Liver (tissue), 9 donors: ENCODE results near the gene GRAMD4. TPM values are rescaled to one million over a fixed set of nuclear protein-coding genes. Genes with fewer than 3 reads are reported as not detected.

Source experiments
- DNase-seq: peaks from one replicate; pipeline ENCODE4 v3.0.0-alpha.2; 2017; ENCODE audit warnings: low spot score
- H3K27ac ChIP-seq, 2 donors: one replicate each; pipeline ENCODE4 v1.7.0; 2013; ENCODE audit warnings: inconsistent platforms in 2 of 2, low read length in 2 of 2, control low read depth in 1 of 2, low read depth in 1 of 2, mild to moderate bottlenecking in 1 of 2
- H3K27me3 ChIP-seq, 4 donors: one replicate each; pipeline versions ENCODE4 v1.6.1 to v1.7.0; 2013; ENCODE audit warnings: low read length in 3 of 4, inconsistent platforms in 1 of 4, mild to moderate bottlenecking in 1 of 4, moderate library complexity in 1 of 4; ENCODE audit not compliant: control insufficient read depth in 4 of 4, insufficient read depth in 4 of 4
- H3K36me3 ChIP-seq, 4 donors: one replicate each; pipeline versions ENCODE4 v1.6.1 to v1.7.0; 2013; ENCODE audit warnings: low read length in 3 of 4, mild to moderate bottlenecking in 3 of 4, low read depth in 1 of 4, moderate library complexity in 1 of 4; ENCODE audit not compliant: control insufficient read depth in 4 of 4, insufficient read depth in 3 of 4
- H3K4me1 ChIP-seq, 4 donors: one replicate each; pipeline versions ENCODE4 v1.6.1 to v1.7.0; 2013; ENCODE audit warnings: low read length in 3 of 4, mild to moderate bottlenecking in 3 of 4, moderate library complexity in 1 of 4; ENCODE audit not compliant: control insufficient read depth in 4 of 4, insufficient read depth in 4 of 4
- H3K4me3 ChIP-seq, 3 donors: one replicate each; pipeline versions ENCODE4 v1.6.1 to v1.7.0; 2013; ENCODE audit warnings: low read length in 3 of 3, control low read depth in 1 of 3, low read depth in 1 of 3, mild to moderate bottlenecking in 1 of 3
- H3K9ac ChIP-seq, 2 donors: one replicate each; pipeline ENCODE4 v1.7.0; 2013; ENCODE audit warnings: low read length in 2 of 2, mild to moderate bottlenecking in 2 of 2, moderate library complexity in 2 of 2, control low read depth in 1 of 2, low read depth in 1 of 2
- H3K9me3 ChIP-seq, 4 donors: one replicate each; pipeline versions ENCODE4 v1.6.1 to v1.7.0; 2013; ENCODE audit warnings: low read length in 3 of 4; ENCODE audit not compliant: control insufficient read depth in 4 of 4
- ATF3 ChIP-seq: IDR thresholded peaks from 2 replicates; pipeline ENCODE4 v1.6.1; 2016; ENCODE audit warnings: antibody characterized with exemption
- CTCF ChIP-seq: fragments of 150-350 bp; IDR thresholded peaks from 2 replicates; pipeline ENCODE4 v1.5.1; 2017; ENCODE audit warnings: improper control_type of control experiment, low read depth, low read length; ENCODE audit not compliant: missing input control
- EGR1 ChIP-seq, 2 donors: IDR thresholded peaks; 2 replicates each; pipeline ENCODE4 v1.6.1; 2016 to 2018; ENCODE audit warnings: antibody characterized with exemption in 2 of 2, low read depth in 2 of 2
- FOXA1 ChIP-seq: IDR thresholded peaks from 2 replicates; pipeline ENCODE4 v1.6.1; 2016; ENCODE audit warnings: antibody characterized with exemption
- FOXA2 ChIP-seq: IDR thresholded peaks from 2 replicates; pipeline ENCODE4 v1.6.1; 2016; ENCODE audit warnings: antibody characterized with exemption
- GABPA ChIP-seq, 2 donors: IDR thresholded peaks in 1 of 2; conservative IDR thresholded peaks in 1 of 2; 2 replicates each; pipeline ENCODE4 v1.6.1; 2016; ENCODE audit warnings: antibody characterized with exemption in 2 of 2, mild to moderate bottlenecking in 1 of 2, moderate library complexity in 1 of 2
- HNF4A ChIP-seq, 2 donors: conservative IDR thresholded peaks; 2 replicates each; pipeline ENCODE4 v1.6.1; 2016; ENCODE audit warnings: antibody characterized with exemption in 2 of 2, mild to moderate bottlenecking in 2 of 2
- HNF4G ChIP-seq: IDR thresholded peaks from 2 replicates; pipeline ENCODE4 v1.6.1; 2016; ENCODE audit warnings: antibody characterized with exemption
- JUND ChIP-seq, 2 donors: IDR thresholded peaks; 2 replicates each; pipeline ENCODE4 v1.6.1; 2016; ENCODE audit warnings: antibody characterized with exemption in 2 of 2
- MAX ChIP-seq: IDR thresholded peaks from 2 replicates; pipeline ENCODE4 v1.6.1; 2016; ENCODE audit warnings: antibody characterized with exemption
- NR2F2 ChIP-seq: IDR thresholded peaks from 2 replicates; pipeline ENCODE4 v1.6.1; 2016; ENCODE audit warnings: antibody characterized with exemption
- RAD21 ChIP-seq, 2 donors: IDR thresholded peaks; 2 replicates each; pipeline ENCODE4 v1.6.1; 2016; ENCODE audit warnings: antibody characterized with exemption in 2 of 2, mild to moderate bottlenecking in 2 of 2
- REST ChIP-seq: IDR thresholded peaks from 2 replicates; pipeline ENCODE4 v1.6.1; 2016; ENCODE audit warnings: antibody characterized with exemption, mild to moderate bottlenecking
- RXRA ChIP-seq, 2 donors: IDR thresholded peaks; 2 replicates each; pipeline ENCODE4 v1.6.1; 2017 to 2018; ENCODE audit warnings: antibody characterized with exemption in 2 of 2, mild to moderate bottlenecking in 1 of 2
- SP1 ChIP-seq: IDR thresholded peaks from 2 replicates; pipeline ENCODE4 v1.6.1; 2018; ENCODE audit warnings: antibody characterized with exemption, mild to moderate bottlenecking
- TAF1 ChIP-seq: conservative IDR thresholded peaks from 2 replicates; pipeline ENCODE4 v1.6.1; 2016; ENCODE audit warnings: antibody characterized with exemption, mild to moderate bottlenecking
- YY1 ChIP-seq: IDR thresholded peaks from 2 replicates; pipeline ENCODE4 v1.6.1; 2016; ENCODE audit warnings: antibody characterized with exemption, mild to moderate bottlenecking
- ZBTB33 ChIP-seq: IDR thresholded peaks from 2 replicates; pipeline ENCODE4 v1.6.1; 2016; ENCODE audit warnings: antibody characterized with exemption
- WGBS: extraction: QIAGEN DNeasy Blood & Tissue Kit; methylation state at CpG from one replicate; pipeline ENCODE4 v1.1.7; 2013; 5-methylcytosine and 5-hydroxymethylcytosine counted together
- polyA plus RNA-seq, 2 donors: library from polyadenylated mRNA; stranded (reverse) in 1 of 2; unstranded in 1 of 2; fragments of 200-250 nt in 1 of 2; fragments of >200 nt in 1 of 2; fragmentation: Nextera tagmentation in 1 of 2; extraction: Ambion mirVana in 1 of 2; gene quantifications; one replicate each; pipeline versions ENCODE4 v1.2.1 to v1.2.3, GENCODE V29; 2013 to 2015
- total RNA-seq, 2 donors: library from RNA; depleted of rRNA; stranded (reverse); fragments of >200 nt; gene quantifications; one replicate each; pipeline ENCODE4 v1.2.3, GENCODE V29; 2014
- donor health status: healthy.
- donor health status: healthy.
- donor health status: healthy.
- donor health status: healthy.
- donor health status: healthy.

The GRAMD4 gene
- total and polyA plus RNA-seq, 4 donors = 2.7 to 53.5 (median 21.6) TPM

GRCh38 chr22:46707305-46707704 is 87.1 kb downstream of the GRAMD4 start:
- Histone ChIP-seq H3K4me3 (no peak overlapping the region), H3K9me3 (no peaks in the 10 kb centered on the region), H3K27ac (no peak overlapping the region), H3K27me3 (no peaks in the 10 kb centered on the region), H3K36me3 (peaks cover 8 to 75% (median 59%) of the 10 kb centered on the region in 4 donors), H3K4me1 (no peaks in the 10 kb centered on the region), H3K9ac (no peak overlapping the region)
- no peak for DNase-seq
- TF ChIP-seq NR2F2 = no peak
- 93% methylated on average over 13 of the region's 13 CpGs for WGBS

GRCh38 chr22:46707827-46708570 is 87.8 kb downstream of the GRAMD4 start:
- Histone ChIP-seq H3K4me1 (no peaks in the 10 kb centered on the region), H3K9me3 (no peaks in the 10 kb centered on the region), H3K36me3 (peaks cover 8 to 73% (median 57%) of the 10 kb centered on the region in 4 donors), H3K9ac (no peak overlapping the region), H3K27ac (no peak overlapping the region), H3K27me3 (no peaks in the 10 kb centered on the region), H3K4me3 (no peak overlapping the region)
- TF ChIP-seq YY1 (no peak), MAX (no peak), ATF3 (no peak), HNF4G (no peak), SP1 (no peak), NR2F2 (no peak), RXRA (IDR thresholded peaks at IDR 0.05) (no peak), GABPA (IDR thresholded peaks at IDR 0.05 in 1 of 2, conservative IDR thresholded peaks at IDR 0.05 in 1 of 2) (no peak), CTCF (no peak), TAF1 (no peak), HNF4A (conservative IDR thresholded peaks at IDR 0.05) (no peak)
- 94% methylated on average over 32 of the region's 32 CpGs for WGBS
- no peak for DNase-seq

- no peak overlapping the region for H3K4me3 ChIP-seq
- H3K9ac ChIP-seq = no peak overlapping the region
- no peak for DNase-seq
- no peaks in the 10 kb centered on the region for H3K9me3 ChIP-seq
- WGBS = 99% methylated on average over 17 of the region's 17 CpGs
- H3K27ac ChIP-seq = no peak overlapping the region
- no peaks in the 10 kb centered on the region for H3K4me1 ChIP-seq
- no peak for TF ChIP-seq EGR1 (IDR thresholded peaks at IDR 0.05; ENCODE audit: low read depth in 2 of 2)
- no peak for TF ChIP-seq REST
- no peak for TF ChIP-seq FOXA2
- TF ChIP-seq FOXA1 = no peak
- TF ChIP-seq ZBTB33 = no peak
- TF ChIP-seq YY1 = no peak
- TF ChIP-seq RAD21 (IDR thresholded peaks at IDR 0.05) = no peak
- TF ChIP-seq RXRA (IDR thresholded peaks at IDR 0.05) = no peak
- TF ChIP-seq ATF3 = no peak
- TF ChIP-seq HNF4A (conservative IDR thresholded peaks at IDR 0.05) = no peak
- no peak for TF ChIP-seq SP1
- TF ChIP-seq TAF1 = no peak
- TF ChIP-seq HNF4G = no peak
- TF ChIP-seq GABPA (IDR thresholded peaks at IDR 0.05 in 1 of 2, conservative IDR thresholded peaks at IDR 0.05 in 1 of 2) = no peak
- no peak for TF ChIP-seq NR2F2
- no peak for TF ChIP-seq JUND (IDR thresholded peaks at IDR 0.05)
- TF ChIP-seq MAX = no peak
- H3K36me3 ChIP-seq = peaks cover 8 to 67% (median 55%) of the 10 kb centered on the region in 4 donors
- H3K27me3 ChIP-seq = no peaks in the 10 kb centered on the region
These were observed 88.7 kb downstream of the GRAMD4 start for GRCh38 chr22:46708766-46709330.
